Cardiac septum (tissue), 1 donor: Measurements from ENCODE around the gene BTN3A1. TPM values are rescaled to one million over a fixed set of nuclear protein-coding genes. Genes with fewer than 3 reads are reported as not detected.
"Not testable (repeated sequence)": the region's sequence is repeated elsewhere in the genome, so short reads cannot be mapped to it uniquely, and the experiment has no call there.

Experiments
- DNase-seq: peaks from one replicate; pipeline ENCODE4 v3.0.0-alpha.2; 2020; ENCODE audit warnings: low spot score
- intact Hi-C: fragments of 100-400 bp; cut with DNase I; formaldehyde crosslinking; loops from one replicate; pipeline ENCODE4 v1.14.0; 2022
- total RNA-seq: library from RNA; stranded (reverse); fragmentation: NEBNext Ultra II Directional; extraction: Animal tissue kit (Norgen Biotek cat#: 25700); gene quantifications from one replicate; pipeline ENCODE4 v1.2.1, GENCODE V29; 2021
- donor health status: DM: no; HTN: no; CAD: no.

The BTN3A1 gene
- total RNA-seq, 1 donor from 2014 or later = 7.4 TPM

GRCh38 chr6:26432627-26433201 lies 30.6 kb downstream of the BTN3A1 start:
- intact Hi-C loops = no loop called here
- DNase-seq = no peak

- intact Hi-C loops, DNase-seq: not testable (repeated sequence)
Measured at GRCh38 chr6:26433680-26434079, 31.6 kb downstream of the BTN3A1 start.

GRCh38 chr6:26436018-26436417 lies 33.9 kb downstream of the BTN3A1 start:
- intact Hi-C loops = no loop called here
- DNase-seq = no peak

GRCh38 chr6:26437550-26437949 lies 35.5 kb downstream of the BTN3A1 start:
- intact Hi-C loops = no loop called here
- no peak for DNase-seq

DNA sequence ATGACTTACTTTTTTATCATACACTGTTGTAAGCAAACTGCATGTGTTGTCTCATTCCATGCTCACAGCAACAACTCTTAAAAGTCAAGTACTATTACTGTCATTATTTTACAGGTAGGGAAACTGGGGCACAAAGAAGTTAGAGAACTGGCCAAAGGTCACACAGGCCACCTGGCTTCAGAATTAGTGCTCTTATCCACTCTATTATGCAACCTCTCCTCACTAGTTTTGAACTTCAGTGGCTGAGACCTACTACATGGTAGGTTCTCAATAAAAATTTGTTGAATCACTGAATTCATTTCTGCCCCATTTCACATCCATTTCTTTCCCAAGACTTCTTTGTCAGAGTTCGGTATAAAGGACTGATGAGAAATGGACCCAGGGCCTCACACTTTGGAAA lies 35.9 kb downstream of the BTN3A1 start:
- intact Hi-C loops = no loop called here
- DNase-seq = no peak

DNA sequence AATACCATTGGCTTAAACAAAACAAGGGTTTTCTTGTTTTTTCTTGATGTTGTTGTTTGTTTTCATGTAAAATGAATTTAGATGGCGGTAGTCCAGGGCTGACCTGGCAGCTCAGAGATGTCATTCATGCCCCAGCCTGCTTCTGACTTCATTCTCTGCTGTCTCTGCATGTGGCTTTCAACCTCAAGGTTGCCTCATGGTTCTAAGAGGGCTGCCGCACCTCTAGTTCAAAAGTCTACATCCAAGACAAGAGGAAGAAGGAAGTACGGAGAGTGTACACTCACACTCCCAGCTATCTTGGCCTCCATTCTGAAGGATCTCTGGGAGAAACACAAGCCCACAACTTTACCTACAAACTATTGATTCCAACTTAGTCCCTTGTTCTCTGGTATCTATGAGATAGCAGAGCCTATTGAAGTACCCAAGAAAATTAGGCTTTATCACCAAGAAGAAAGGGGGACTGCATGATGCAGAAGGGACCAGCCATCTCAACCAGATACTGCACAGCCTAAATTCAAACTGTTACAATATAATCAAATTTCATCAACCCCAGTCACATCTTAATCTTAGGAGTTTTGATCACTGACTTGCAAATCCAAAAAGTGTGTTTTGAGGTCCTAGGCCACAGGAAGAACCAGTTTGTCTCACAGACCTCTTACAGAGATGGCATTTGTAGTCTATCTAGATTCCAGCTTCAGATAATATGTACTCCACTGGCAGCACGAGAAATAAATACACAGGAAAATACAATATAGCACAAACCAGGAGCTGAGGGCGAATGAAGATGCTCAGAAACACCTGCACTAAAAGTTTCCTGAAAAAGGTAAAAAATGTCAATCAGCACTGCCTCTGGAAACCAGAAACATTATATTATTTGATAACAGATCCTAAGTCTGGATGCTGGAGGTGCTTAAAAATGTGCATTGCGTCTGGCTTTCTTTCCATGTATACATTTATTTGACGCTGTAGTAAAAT lies 37.4 kb downstream of the BTN3A1 start:
- no peak for DNase-seq
- intact Hi-C loops = no loop called here

- DNase-seq = no peak
- intact Hi-C loops = no loop called here
Measured at GRCh38 chr6:26440977-26441358, 38.9 kb downstream of the BTN3A1 start.

DNA sequence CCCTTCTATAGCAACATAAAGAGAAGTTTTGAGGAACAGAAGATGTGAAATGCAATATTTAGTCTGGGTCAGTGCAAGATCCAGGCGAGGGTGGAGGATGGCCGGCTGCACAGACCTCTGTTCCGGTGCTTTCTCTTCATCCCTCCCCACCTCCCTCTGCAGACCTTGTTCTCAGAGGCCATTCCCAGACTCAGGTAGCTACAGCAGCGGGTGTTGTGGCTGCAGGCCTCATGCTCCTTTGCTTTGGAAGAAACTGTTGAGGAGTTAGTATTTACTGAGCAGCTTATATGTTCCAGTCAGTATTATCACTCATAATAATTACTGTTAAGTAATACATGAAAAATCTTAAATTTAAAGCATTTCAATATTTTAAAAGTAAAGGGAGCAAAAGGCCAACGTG lies 39.9 kb downstream of the BTN3A1 start:
- no peak for DNase-seq
- intact Hi-C loops = no loop called here

- intact Hi-C loops = no loop called here
- DNase-seq = no peak
Measured at GRCh38 chr6:26445934-26446667, 44.0 kb downstream of the BTN3A1 start.

GRCh38 chr6:26447257-26447656 lies 45.2 kb downstream of the BTN3A1 start:
- intact Hi-C loops = no loop called here
- DNase-seq = no peak

DNA sequence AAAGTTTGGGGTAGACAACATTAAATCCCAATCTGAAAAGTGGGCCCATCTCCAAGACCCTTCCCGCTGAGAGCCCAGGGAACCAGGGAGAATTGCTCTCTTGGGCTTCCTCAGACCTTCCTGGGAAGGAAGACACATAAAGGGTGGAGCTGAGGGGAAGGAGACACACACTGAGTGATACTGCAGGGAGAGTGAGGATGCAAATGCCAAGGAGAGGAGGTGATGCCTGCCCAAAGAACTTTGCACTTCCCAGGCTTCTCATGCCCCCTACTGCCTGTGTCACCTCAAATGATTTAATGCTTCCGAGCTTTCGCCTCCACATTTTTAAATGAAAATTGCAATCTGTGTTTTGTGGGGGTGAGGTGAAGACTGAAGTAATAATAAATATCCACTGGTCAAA lies 48.2 kb downstream of the BTN3A1 start:
- intact Hi-C loops = no loop called here
- no peak for DNase-seq

DNA sequence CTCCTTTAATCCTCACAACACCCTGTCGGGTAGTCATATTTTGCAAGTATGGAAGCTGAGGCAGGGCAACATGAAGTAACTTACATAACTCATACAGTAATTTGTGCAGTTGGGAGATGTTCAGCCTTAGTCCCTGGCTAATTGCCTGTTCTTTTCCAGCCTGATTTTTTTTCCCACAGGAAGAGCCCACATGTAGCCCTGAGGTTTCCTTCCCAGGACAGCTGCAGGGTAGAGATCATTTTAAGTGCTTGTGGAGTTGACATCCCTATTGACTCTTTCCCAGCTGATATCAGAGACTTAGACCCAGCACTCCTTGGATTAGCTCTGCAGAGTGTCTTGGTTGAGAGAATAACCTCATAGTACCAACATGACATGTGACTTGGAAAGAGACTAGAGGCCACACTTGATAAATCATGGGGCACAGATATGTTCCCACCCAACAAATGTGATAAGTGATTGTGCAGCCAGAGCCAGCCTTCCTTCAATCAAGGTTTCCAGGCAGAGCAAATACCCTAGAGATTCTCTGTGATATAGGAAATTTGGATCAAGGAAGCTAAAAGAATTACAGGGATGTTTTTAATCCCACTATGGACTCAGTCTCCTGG lies 50.7 kb downstream of the BTN3A1 start:
- no peak for DNase-seq
- intact Hi-C loops = no loop called here

DNA sequence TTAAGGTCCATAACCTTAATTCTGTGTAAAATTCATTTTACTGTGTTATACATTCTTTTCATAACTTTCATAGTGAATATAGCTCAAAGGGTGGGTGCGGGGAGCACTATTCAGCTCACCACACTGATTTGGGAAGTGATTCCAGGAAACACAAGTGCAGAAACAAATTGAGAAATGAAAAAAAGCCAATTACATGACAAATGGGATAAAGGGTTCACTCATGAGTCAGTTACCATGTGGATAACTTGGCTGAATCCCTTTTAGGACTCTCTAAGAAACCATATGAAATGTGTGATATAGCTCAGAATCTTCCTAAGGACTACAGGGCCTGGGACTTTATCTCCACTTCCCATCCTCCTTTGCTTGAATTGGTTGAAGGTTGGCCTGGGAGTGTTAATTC lies 52.6 kb downstream of the BTN3A1 start:
- intact Hi-C loops = no loop called here

DNA sequence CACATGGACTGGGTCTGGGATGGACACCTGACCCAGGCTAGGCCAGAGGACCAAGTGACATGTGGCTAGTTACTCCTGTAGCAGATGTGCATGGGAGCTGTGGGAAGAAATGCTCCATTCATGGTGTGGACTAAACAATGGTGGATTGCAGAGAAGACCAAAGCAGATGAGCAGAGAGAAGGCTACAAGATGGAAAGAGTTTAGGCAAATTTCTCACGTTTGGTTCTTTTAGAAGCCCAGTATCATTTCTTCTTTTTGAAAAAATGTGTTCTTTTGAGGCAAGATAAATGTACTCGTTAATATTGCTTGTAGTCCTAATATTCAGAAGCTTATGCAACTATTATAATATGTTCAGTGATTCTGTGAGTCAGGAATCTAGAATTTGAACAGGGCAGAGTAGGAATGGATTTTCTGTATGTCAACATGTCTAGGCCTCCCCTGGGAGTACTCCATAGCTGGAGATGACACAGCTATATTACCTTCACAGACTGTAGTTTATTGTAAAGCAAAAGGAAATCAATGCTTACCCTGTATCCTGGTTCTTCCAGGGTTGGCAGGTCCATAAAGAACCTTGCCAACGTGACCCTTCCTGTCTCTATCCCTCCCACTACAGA lies 53.4 kb downstream of the BTN3A1 start:
- DNase-seq = no peak
- intact Hi-C loops = no loop called here

More for the DNA sequence above, 52.6 kb downstream of the BTN3A1 start:
- DNase-seq = no peak

GRCh38 chr6:26457264-26457805 lies 55.3 kb downstream of the BTN3A1 start:
- intact Hi-C loops = no loop called here
- DNase-seq = no peak

DNA sequence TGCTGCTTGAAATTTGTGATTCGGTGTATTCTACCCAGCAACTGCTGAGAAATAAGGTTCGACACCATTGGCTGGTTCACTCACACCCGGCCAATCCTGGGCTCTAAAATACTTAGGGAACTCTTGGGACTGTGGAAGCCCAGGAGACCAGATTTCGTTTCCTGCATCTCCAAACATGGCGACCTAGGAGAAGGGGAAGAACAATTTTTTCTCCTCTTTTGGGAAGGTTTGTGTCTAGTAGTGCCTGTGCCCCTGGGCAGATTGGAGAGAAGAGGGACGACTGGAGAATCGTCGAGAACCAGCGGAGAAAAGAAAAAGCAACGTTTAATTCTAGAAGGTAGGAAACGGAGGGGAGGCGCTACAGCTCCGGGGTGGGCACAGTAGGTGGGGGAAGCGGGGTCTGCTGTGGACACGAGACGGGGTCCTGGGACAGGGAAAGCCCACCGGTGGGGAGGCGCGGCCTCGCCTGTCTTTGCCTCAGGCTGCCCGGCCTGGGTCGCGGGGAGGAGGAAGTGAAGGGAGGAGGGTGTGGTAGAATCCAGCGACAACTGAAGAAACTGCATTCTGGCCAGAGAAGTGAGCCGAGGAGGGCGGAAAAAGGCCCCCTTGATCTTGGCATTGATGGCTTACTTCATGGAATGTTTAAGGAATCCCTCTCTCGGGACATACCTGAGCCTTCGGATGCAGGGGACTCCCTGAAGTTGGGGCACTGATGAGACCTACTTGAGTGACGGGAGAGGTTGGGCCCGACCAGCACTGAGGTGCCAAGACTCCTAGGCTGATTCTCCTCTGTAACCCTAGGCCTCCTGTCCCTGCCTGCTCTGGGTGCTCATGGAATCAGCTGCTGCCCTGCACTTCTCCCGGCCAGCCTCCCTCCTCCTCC lies 56.0 kb downstream of the BTN3A1 start, which contains the start of gene BTN2A1:
Gene BTN2A1, plus strand, starts transcription at position 150 of the 883 bp plus-strand sequence. Its CDS starts 682 bp downstream, at position 832.
- intact Hi-C loops = no loop called here
- DNase-seq = peak; percentile 86

GRCh38 chr6:26459023-26459810 lies 57.1 kb downstream of the BTN3A1 start:
- intact Hi-C loops = no loop called here

More at GRCh38 chr6:26459023-26459810, 57.1 kb downstream of the BTN3A1 start:
- no peak for DNase-seq
